A549 (cell line): ENCODE measurements around the gene CACNA1C. TPM values are rescaled to one million over a fixed set of nuclear protein-coding genes. Genes with fewer than 3 reads are reported as not detected.

Experiments used
- ATAC-seq, 2 experiments: fragments of 200-7000 bp in 1 of 2; fragments of >200 bp in 1 of 2; cut with Nextera tagmentation in 1 of 2; cut with Tn5 transposase in 1 of 2; 3 replicates each; pipeline versions ENCODE4 v1.8.0 to v1.9.1; 2018 to 2020; ENCODE audit warnings: mild to moderate bottlenecking in 1 of 2, moderate library complexity in 1 of 2
- CTCF ChIA-PET: fragments of 300-600 bp; sonication (Branson Sonifier 250); formaldehyde crosslinking; extraction: SDS; loops from one replicate; lab custom pipeline; 2021; ENCODE audit warnings: antibody characterized with exemption, inconsistent platforms; lab: Yijun Ruan, JAX
- POLR2A ChIA-PET: fragments of 350-600 bp; formaldehyde crosslinking; extraction: SDS; loops from one replicate; lab custom pipeline; 2021; ENCODE audit warnings: antibody characterized with exemption, inconsistent platforms; lab: Yijun Ruan, JAX
- DNase-seq, 2 experiments: peaks; one replicate each; pipeline versions ENCODE4 v3.0.0 to v3.0.0-alpha.2; 2011 to 2016; ENCODE audit warnings: low read depth in 1 of 2, low spot score in 1 of 2
- FAIRE-seq: peaks from 2 replicates; lab custom pipeline; 2011; peaks lifted over from hg19 to GRCh38; lab: Jason Lieb, UNC
- H3K27ac ChIP-seq, 2 experiments: fragments of >200 bp; sonication (Bioruptor Twin); formaldehyde crosslinking; 3 replicates each; pipeline ENCODE4 v1.5.1; 2016 to 2017
- H3K4me1 ChIP-seq: fragments of >200 bp; sonication (Bioruptor Twin); formaldehyde crosslinking; 3 replicates; pipeline ENCODE4 v1.6.1; 2016
- H3K4me2 ChIP-seq: fragments of >200 bp; sonication (Bioruptor Twin); formaldehyde crosslinking; 3 replicates; pipeline ENCODE4 v1.6.1; 2016
- H3K4me3 ChIP-seq: fragments of >200 bp; sonication (Bioruptor Twin); formaldehyde crosslinking; 3 replicates; pipeline ENCODE4 v1.5.1; 2016
- H3K9me3 ChIP-seq: fragments of >200 bp; sonication (Bioruptor Twin); formaldehyde crosslinking; 3 replicates; pipeline ENCODE4 v1.6.1; 2016
- BHLHE40 ChIP-seq: IDR thresholded peaks from 2 replicates; pipeline ENCODE4 v1.6.1; 2012; ENCODE audit warnings: low read depth, low read length, inconsistent platforms
- CEBPB ChIP-seq, 2 experiments: fragments of >200 bp in 1 of 2; sonication (Bioruptor Twin) in 1 of 2; formaldehyde crosslinking in 1 of 2; IDR thresholded peaks; 2 replicates each; pipeline ENCODE4 v1.6.1; 2012 to 2016
- CHD2 ChIP-seq: fragments of 150-350 bp; IDR thresholded peaks from 2 replicates; pipeline ENCODE4 v1.6.1; 2014; ENCODE audit warnings: low read length; ENCODE audit not compliant: partially characterized antibody
- EP300 ChIP-seq, 2 experiments: fragments of >200 bp; sonication (Bioruptor Twin); formaldehyde crosslinking; IDR thresholded peaks; 2 replicates in 1 of 2; 3 replicates in 1 of 2; pipeline ENCODE4 v1.6.1; 2016 to 2017
- FOSB ChIP-seq: fragments of 250-450 bp; sonication (Bioruptor Pico); IDR thresholded peaks from 2 replicates; pipeline ENCODE4 v1.5.0; 2020; ENCODE audit warnings: mild to moderate bottlenecking, moderate library complexity
- FOXS1 ChIP-seq: fragments of 250-450 bp; sonication (Bioruptor Pico); IDR thresholded peaks from 2 replicates; pipeline ENCODE4 v1.5.0; 2020; ENCODE audit warnings: mild to moderate bottlenecking, moderate library complexity
- HOXB5 ChIP-seq: fragments of 250-450 bp; sonication (Bioruptor Pico); IDR thresholded peaks from 2 replicates; pipeline ENCODE4 v1.5.0; 2020; ENCODE audit warnings: mild to moderate bottlenecking, moderate library complexity
- JUN ChIP-seq, 2 experiments: fragments of >200 bp; sonication (Bioruptor Twin); formaldehyde crosslinking; IDR thresholded peaks; 2 replicates in 1 of 2; 3 replicates in 1 of 2; pipeline ENCODE4 v1.6.1; 2016 to 2017
- KDM1A ChIP-seq: fragments of 200-600 bp; sonication (generic); IDR thresholded peaks from 2 replicates; pipeline ENCODE4 v1.6.1; 2016; ENCODE audit warnings: low read depth, mild to moderate bottlenecking
- MAZ ChIP-seq: fragments of 150-350 bp; IDR thresholded peaks from 2 replicates; pipeline ENCODE4 v1.6.1; 2014; ENCODE audit warnings: antibody characterized with exemption, low read depth, low read length, borderline replicate concordance
- PHF8 ChIP-seq: fragments of 200-600 bp; sonication (generic); IDR thresholded peaks from 2 replicates; pipeline ENCODE4 v1.6.1; 2016; ENCODE audit warnings: low read depth, mild to moderate bottlenecking, antibody characterized with exemption, moderate library complexity, borderline replicate concordance
- RAD21 ChIP-seq, 2 experiments: fragments of >200 bp in 1 of 2; sonication (Bioruptor Twin) in 1 of 2; formaldehyde crosslinking in 1 of 2; IDR thresholded peaks in 1 of 2; conservative IDR thresholded peaks in 1 of 2; 2 replicates in 1 of 2; 3 replicates in 1 of 2; pipeline ENCODE4 v1.6.1; 2012 to 2018; ENCODE audit warnings: inconsistent platforms in 1 of 2
- RARB ChIP-seq: fragments of 250-450 bp; sonication (Bioruptor Pico); IDR thresholded peaks from 2 replicates; pipeline ENCODE4 v1.8.0; 2021; ENCODE audit warnings: mild to moderate bottlenecking, moderate library complexity
- RNF2 ChIP-seq: fragments of 200-600 bp; sonication (generic); IDR thresholded peaks from 2 replicates; pipeline ENCODE4 v1.6.1; 2016; ENCODE audit warnings: low read depth, mild to moderate bottlenecking, antibody characterized with exemption, moderate library complexity, borderline replicate concordance
- WGBS: methylation state at CpG from one replicate; pipeline ENCODE4 v1.1.6; 2017; ENCODE audit errors: missing lambda C conversion rate; 5-methylcytosine and 5-hydroxymethylcytosine counted together
- polyA plus RNA-seq, 4 experiments: library from polyadenylated mRNA; depleted of rRNA in 3 of 4; stranded (reverse); fragments of >200 nt; fragmentation: RNase III in 1 of 4; extraction: RNeasy Plus Mini Kit Qiagen cat#74134 plus additional on column Dnase treatment in 1 of 4; gene quantifications; 2 replicates in 3 of 4; 3 replicates in 1 of 4; pipeline ENCODE4 v1.2.3, GENCODE V29; 2011 to 2017
- TF ChIP-seq, protein P1 (sequence below): fragments of 200-600 bp; sonication (generic); IDR thresholded peaks from 2 replicates; pipeline ENCODE4 v1.6.1; 2016; ENCODE audit warnings: antibody characterized with exemption, mild to moderate bottlenecking, moderate library complexity
- TF ChIP-seq, protein P2 (sequence below): IDR thresholded peaks from 2 replicates; pipeline ENCODE4 v1.6.1; 2012
- TF ChIP-seq, protein P3 (sequence below): fragments of 150-350 bp; IDR thresholded peaks from 2 replicates; pipeline ENCODE4 v1.6.1; 2014; ENCODE audit warnings: low read depth, mild to moderate bottlenecking, low read length
- TF ChIP-seq, protein P4 (sequence below): fragments of >200 bp; sonication (Bioruptor Twin); formaldehyde crosslinking; IDR thresholded peaks from 3 replicates; pipeline ENCODE4 v1.5.1; 2016
- TF ChIP-seq, protein P5 (sequence below): fragments of 250-450 bp; sonication (Bioruptor Pico); IDR thresholded peaks from 2 replicates; pipeline ENCODE4 v1.5.0; 2020; ENCODE audit warnings: low read depth, mild to moderate bottlenecking, moderate library complexity

The CACNA1C gene
- polyA plus RNA-seq, 2 of the 4 experiments (the other 2 are of a cell fraction): not detected

DNA sequence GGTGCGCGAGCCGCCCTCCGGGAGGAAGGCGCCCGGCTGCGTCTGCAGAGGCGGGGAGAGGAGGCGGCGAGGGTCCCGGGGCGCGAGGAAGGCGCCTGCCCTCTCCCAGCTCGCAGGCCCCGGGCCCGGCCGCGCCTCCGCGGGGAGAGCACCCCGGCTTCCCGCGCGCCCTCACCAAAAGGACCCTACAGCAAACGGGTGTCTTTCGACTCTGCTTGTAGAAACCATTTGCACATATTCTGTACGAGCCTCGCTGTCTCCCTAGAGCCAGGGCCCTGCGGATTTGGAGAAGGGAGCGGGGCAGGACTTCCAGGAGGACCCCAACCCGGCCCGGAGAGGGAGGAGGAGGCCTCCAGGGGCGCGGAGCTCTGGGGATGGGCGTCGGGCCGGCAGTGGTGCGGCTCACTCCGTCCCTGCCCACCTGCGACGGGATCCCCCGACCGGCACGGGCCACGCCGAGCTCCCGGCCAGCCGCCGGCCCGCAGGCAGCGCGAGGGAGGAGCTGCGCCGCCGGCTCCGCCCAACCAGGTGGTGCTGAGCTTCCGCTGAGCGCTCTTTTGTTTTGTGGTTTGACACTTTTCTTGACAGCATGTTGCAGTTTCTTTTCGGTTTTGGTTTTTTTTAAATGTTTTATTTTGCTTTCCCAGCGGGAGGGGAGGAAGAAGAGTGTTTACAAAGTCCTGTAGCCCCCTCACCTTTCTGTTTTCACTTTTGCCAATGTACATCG is 638.7 kb downstream of the CACNA1C start:
- ATAC-seq (peak; percentile 27 to 75; a peak in 4 of 6 replicates), DNase-seq (no peak), FAIRE-seq (no peak)
- CTCF ChIA-PET: interaction anchor here (0.6 to 1.6 kb wide), 5 partner anchors 11 to 92 kb away, joined by 3 to 6 read pairs (median 3); no protein-coding TSS in a partner anchor
- Histone ChIP-seq H3K9me3 (0 out of 3 replicates have a peak, but pooled peaks cover under 1% of the 10 kb centered on the region), H3K4me3 (peak overlapping the region; percentile 45), H3K4me2 (peak overlapping the region; percentile 96), H3K4me1 (peaks cover 7% of the 10 kb centered on the region; the same call in 1 of the 3 replicates), H3K27ac (peak overlapping the region in 1 of 2 experiments; percentile 42; a peak in 2 of 6 replicates)
- WGBS: 20% methylated on average over 28 of the region's 62 CpGs
- TF ChIP-seq PHF8: no peak
- TF ChIP-seq RNF2: no peak
- TF ChIP-seq EP300 (IDR thresholded peaks at IDR 0.05): no peak
- no peak for TF ChIP-seq KDM1A
- TF ChIP-seq FOSB (CRISPR knock-in tag): no peak
- TF ChIP-seq JUN (IDR thresholded peaks at IDR 0.05): no peak
- TF ChIP-seq, protein P1, sequence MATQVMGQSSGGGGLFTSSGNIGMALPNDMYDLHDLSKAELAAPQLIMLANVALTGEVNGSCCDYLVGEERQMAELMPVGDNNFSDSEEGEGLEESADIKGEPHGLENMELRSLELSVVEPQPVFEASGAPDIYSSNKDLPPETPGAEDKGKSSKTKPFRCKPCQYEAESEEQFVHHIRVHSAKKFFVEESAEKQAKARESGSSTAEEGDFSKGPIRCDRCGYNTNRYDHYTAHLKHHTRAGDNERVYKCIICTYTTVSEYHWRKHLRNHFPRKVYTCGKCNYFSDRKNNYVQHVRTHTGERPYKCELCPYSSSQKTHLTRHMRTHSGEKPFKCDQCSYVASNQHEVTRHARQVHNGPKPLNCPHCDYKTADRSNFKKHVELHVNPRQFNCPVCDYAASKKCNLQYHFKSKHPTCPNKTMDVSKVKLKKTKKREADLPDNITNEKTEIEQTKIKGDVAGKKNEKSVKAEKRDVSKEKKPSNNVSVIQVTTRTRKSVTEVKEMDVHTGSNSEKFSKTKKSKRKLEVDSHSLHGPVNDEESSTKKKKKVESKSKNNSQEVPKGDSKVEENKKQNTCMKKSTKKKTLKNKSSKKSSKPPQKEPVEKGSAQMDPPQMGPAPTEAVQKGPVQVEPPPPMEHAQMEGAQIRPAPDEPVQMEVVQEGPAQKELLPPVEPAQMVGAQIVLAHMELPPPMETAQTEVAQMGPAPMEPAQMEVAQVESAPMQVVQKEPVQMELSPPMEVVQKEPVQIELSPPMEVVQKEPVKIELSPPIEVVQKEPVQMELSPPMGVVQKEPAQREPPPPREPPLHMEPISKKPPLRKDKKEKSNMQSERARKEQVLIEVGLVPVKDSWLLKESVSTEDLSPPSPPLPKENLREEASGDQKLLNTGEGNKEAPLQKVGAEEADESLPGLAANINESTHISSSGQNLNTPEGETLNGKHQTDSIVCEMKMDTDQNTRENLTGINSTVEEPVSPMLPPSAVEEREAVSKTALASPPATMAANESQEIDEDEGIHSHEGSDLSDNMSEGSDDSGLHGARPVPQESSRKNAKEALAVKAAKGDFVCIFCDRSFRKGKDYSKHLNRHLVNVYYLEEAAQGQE: no peak
- TF ChIP-seq, protein P2, sequence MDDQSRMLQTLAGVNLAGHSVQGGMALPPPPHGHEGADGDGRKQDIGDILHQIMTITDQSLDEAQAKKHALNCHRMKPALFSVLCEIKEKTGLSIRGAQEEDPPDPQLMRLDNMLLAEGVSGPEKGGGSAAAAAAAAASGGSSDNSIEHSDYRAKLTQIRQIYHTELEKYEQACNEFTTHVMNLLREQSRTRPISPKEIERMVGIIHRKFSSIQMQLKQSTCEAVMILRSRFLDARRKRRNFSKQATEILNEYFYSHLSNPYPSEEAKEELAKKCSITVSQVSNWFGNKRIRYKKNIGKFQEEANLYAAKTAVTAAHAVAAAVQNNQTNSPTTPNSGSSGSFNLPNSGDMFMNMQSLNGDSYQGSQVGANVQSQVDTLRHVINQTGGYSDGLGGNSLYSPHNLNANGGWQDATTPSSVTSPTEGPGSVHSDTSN: no peak
- TF ChIP-seq, protein P3, sequence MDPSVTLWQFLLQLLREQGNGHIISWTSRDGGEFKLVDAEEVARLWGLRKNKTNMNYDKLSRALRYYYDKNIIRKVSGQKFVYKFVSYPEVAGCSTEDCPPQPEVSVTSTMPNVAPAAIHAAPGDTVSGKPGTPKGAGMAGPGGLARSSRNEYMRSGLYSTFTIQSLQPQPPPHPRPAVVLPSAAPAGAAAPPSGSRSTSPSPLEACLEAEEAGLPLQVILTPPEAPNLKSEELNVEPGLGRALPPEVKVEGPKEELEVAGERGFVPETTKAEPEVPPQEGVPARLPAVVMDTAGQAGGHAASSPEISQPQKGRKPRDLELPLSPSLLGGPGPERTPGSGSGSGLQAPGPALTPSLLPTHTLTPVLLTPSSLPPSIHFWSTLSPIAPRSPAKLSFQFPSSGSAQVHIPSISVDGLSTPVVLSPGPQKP: no peak
- TF ChIP-seq HOXB5 (CRISPR knock-in tag): no peak
- no peak for TF ChIP-seq RARB (CRISPR knock-in tag)
- TF ChIP-seq, protein P4, sequence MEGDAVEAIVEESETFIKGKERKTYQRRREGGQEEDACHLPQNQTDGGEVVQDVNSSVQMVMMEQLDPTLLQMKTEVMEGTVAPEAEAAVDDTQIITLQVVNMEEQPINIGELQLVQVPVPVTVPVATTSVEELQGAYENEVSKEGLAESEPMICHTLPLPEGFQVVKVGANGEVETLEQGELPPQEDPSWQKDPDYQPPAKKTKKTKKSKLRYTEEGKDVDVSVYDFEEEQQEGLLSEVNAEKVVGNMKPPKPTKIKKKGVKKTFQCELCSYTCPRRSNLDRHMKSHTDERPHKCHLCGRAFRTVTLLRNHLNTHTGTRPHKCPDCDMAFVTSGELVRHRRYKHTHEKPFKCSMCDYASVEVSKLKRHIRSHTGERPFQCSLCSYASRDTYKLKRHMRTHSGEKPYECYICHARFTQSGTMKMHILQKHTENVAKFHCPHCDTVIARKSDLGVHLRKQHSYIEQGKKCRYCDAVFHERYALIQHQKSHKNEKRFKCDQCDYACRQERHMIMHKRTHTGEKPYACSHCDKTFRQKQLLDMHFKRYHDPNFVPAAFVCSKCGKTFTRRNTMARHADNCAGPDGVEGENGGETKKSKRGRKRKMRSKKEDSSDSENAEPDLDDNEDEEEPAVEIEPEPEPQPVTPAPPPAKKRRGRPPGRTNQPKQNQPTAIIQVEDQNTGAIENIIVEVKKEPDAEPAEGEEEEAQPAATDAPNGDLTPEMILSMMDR: no peak
- TF ChIP-seq CEBPB (IDR thresholded peaks at IDR 0.05): no peak
- TF ChIP-seq, protein P5, sequence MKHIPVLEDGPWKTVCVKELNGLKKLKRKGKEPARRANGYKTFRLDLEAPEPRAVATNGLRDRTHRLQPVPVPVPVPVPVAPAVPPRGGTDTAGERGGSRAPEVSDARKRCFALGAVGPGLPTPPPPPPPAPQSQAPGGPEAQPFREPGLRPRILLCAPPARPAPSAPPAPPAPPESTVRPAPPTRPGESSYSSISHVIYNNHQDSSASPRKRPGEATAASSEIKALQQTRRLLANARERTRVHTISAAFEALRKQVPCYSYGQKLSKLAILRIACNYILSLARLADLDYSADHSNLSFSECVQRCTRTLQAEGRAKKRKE (CRISPR knock-in tag): no peak
- no peak for TF ChIP-seq MAZ
- no peak for TF ChIP-seq CHD2
- TF ChIP-seq FOXS1 (CRISPR knock-in tag): no peak
- TF ChIP-seq BHLHE40: no peak
- TF ChIP-seq RAD21 (conservative IDR thresholded peaks at IDR 0.05 in 1 of 2, IDR thresholded peaks at IDR 0.05 in 1 of 2): no peak
- TF ChIP-seq, all 56 proteins: peak for 0
- POLR2A ChIA-PET: no interaction called here
